NCI-H2107 treated with DMSO at 0.1 percent for 48 hours (cell line): ENCODE measurements around the gene ZNF366.

Experiments
- DNase-seq: peaks from one replicate; lab custom pipeline; 2025; ENCODE audit not compliant: unreplicated experiment; lab: John Stamatoyannopoulos, UW

ZNF366 gene

DNA sequence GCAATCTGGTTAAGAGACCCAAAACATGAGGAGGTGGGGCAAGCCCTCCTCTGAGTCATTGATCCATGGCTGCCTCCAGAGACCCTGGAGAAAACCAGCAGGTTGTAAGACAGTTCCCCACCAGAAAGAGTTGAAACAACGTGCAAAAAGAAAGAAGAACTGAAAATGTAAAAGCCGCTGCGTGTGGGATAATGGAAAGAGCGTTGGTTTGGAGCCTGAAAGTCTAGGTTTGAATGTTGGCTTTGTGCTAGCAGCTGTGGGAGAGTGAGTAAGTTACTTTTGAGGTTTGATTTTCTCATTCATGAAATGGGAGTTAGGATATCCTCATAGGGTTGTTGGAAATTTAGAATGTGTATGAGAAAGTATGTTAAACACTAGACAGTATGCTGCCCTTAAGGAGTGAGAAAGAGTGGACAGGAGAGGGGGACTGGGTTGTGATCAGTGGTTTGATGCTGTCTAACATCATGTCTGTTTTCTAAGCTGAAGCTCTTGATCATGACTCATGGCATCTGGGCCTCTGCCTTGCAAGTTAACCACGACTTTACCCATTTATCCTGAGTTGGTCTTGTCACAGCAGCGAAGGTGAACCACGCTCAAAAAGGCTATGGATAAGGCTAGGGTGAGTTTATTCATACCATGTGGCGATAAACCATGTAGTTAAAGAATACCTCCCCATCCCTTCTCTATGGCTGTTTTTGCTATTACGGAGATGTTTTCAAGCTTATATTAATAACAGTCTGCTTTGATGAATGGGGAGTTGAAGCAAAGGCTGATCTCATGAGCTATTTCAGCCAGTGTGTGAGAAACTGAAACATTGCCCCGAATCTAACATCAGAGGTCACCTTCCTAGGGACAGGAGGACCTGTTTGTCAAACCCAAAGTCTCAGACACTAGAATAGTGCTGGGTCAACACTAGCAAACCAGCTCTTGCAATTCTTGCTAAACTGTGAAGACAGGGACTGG lies 41.3 kb downstream of the ZNF366 start:
- no peak for DNase-seq

DNA sequence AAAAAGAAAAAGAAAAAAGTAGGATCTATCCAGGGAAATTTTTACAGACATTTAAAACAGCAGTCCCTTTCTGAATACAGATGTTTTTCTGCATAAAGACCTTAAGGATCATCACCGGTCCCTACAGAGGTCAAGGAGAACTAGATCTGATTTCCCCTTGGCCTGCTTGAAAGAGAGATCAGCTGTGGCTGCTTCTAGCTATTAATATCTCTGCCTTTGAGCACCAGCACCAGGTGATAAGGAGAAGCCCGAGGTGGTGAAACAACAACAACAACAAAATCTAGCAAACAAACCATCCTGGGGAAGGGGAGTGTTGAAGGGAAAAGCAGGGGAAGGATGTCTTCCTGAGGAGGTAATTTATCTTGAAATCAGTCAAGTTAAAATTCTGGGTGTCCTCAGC lies 42.1 kb downstream of the ZNF366 start:
- no peak for DNase-seq

DNA sequence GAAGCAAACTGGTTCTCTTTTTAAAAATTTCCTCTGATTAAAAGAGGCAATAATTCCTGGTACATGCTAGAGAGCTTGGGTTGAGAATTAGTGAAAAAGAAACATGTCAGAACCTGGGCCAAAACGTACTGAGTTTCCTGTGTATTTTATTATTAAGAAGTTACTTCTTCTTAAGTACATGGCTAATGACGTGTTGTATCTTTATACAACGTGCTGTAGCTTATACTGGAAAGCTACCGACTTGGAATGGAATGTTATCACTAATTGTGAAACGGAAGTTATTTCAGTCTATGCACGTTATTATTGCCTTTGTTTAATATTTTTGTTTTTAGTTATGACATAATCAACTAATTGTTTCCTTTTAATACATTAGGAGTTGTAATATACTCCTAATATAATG lies 43.1 kb downstream of the ZNF366 start:
- DNase-seq = no peak

DNA sequence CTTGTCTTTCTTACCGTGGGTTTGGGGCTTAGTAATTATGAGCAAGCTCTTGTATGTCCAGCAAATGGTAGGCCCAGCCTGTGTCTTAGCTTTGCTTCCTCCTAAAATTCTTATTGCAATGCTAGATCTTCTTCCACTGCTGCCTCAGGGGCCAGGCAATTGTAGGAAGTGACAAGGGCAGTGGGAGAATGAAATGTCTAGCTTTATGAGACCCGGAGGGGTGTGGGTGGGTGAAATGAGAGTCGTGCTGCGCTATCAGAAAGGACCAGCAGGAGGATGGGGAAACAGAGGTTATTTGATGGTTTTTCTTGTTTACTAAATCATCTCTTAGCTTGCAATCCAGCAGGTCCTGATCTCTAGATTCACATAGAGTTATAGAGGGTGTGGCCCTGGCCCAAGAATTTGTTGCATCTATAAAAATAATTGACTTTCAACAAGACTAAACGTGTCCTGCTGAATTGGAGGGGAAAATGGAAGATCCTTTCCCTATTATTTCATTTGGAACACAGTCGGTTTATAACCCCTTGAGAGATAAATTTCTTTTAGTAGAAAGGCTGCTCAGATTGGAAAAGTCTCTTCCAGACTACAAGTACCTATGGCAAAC lies 43.7 kb downstream of the ZNF366 start:
- no peak for DNase-seq

DNA sequence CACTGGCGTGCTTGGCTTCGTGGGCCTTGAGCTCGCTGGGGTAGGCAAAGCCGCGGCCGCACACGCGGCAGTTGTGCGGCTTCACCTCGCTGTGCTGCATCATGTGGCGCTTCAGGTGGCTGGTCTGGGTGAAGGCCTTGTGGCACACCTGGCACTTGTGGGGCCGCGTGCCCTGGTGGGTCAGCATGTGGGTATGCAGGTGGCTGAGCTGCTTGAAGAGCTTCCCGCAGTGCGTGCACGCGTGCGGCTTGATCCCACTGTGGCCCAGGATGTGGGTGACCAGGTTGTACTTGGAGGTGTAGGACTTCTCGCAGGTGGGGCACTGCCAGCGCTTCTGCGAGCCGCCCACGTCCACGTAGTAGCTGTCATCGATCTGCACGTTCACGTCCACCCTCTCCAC lies 46.8 kb downstream of the ZNF366 start:
- no peak for DNase-seq

DNA sequence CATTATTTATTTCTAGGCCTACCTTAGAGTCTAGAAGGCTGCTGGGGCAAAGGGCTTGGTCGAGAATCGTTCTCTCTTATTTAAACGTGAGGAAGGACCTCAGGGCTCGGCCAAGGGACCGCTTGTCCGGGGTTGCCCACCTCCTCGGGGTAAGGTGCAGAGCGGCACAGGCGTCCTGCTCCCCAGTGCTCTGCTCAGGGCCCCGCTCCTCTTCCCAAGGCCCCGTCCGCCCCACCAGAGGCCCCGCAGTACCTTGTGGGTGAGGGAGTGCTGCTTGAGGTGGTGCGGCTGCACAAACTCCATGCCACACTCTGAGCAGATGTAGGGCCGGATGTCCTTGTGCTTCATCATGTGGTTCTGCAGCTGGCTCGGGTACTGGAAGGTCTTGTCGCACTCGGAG lies 47.3 kb downstream of the ZNF366 start:
- DNase-seq = no peak

DNA sequence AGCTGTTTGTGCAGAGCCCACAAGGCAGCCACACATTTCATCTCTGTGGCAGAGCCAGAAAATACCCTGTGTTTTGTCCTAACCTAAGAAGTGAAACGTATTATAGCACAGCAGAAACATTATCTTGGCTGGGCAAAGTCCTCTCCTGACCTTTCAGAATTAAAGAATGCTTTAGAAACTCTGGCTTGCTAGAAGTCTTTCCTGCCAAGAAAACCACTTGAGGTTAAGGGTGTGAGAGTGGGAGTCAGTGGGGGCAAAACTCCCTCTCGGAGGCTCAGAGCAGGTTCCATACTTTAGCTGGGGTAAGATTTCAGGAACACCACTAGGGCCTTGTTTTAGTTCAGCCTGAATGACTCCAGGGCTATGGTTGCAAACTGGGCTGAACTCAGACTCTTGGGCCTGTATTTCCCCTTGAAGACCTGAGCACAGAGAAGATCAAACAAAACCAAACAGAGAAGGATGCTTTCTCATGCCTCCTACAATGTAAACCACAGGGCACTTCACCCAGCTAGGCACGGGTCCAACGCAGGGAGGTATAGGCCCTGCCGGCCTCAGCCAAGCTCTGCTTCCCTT lies 48.0 kb downstream of the ZNF366 start:
- no peak for DNase-seq

DNA sequence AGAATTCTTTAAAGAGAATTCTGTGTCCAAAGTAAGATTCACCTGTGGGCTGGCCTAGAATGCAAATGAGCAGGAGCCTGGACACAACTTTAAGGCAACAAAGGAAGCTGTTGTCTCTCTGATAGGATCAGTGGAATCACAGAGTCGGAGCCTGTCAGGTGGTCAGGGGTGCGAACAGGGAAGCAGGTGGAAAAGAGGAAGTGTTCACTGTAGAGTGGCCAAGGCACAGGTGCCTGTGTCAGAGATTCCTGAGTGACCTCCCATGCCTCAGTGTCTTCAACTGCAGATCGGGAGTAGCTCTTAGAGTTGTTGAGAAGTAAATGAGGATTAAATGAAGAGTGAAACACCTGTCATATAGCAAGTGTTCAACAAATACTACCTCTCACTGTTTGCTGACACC lies 48.8 kb downstream of the ZNF366 start:
- no peak for DNase-seq

DNA sequence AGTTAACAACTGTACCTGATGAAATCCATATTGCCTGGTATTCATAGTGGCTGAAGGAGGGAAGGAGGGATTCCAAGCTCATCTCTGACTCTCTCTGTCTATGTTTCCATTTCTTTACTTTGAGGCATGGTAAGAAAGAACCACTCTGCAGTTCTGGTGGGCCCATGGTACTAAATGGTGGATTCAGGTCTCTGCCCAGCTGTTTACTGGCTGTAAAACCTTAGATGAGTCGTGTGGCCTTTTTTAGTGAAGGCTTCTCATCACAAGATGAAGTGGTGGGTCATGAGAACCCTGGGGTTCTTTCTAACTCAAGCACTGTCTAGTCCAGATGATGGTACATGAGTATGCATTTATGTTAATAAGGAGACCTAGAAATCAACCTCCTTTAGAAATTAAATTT lies 49.7 kb downstream of the ZNF366 start:
- DNase-seq = no peak

DNA sequence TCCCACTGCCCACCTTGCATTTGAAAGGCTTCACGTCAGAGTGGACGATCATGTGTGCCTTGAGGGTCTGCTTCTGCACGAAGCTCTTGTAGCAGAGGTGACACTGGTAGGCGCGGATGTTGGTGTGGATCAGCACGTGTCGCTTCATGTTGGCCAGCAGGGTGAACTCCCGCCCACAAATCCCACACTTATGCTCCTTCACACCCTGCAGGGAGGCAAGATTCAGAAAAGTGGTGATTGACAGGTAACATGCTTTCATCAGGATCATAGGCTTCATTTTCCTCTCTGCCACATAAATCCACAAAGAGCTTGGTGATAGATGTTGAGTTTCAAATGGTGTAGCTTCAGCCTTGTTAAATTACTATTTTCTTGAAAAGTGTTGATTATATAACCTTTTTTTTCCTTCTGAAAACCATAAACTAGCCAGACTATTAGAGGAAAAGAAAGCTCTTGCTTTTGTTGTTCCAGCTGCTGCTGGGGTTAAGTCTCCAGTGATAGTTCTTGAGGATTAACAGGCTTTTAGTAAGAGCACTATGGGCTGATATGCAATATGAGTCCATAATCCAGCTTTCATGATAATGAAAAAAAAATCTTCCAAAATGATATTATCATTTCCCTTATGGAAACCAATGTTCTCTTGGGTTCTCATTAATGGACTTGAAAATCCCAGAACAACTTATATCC lies 50.7 kb downstream of the ZNF366 start:
- no peak for DNase-seq

DNA sequence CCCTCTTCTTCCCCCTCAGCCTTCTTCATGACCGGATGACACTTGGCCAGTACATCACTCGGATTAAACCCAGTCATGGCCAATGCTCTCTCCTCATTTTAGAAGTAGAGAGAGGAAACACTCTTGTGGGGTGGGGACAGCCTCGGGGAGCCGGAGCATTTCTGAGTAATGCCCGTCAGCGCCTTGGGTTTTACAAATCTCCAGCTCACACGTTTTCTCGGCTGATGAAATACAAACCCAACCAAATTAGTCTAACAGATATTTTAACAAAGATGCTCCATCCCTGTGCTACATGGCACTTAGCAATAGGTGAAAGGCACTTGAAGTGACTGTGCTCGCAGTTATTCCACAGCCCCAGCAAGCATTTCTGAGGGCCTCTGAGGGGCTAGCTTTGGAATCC lies 51.7 kb downstream of the ZNF366 start:
- no peak for DNase-seq

DNA sequence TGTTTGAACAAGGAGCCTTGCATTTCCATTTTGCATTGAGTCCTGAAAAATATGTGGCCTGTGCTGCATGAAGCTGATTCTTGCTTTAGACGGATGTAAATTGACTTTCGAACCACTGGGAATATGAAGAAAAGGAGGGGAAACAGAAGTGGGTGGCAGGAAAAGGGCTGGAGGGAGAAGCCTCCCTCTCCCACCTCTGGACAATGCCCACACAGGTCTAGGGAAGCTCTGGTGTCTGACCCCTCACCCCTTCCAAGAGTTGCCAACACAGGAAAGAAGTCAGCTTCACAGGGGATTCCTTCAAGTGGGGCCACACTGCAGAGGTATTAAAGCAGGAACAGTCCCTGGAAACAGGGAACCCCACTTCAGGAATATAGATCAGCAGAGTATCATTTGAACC lies 52.2 kb downstream of the ZNF366 start:
- no peak for DNase-seq

DNA sequence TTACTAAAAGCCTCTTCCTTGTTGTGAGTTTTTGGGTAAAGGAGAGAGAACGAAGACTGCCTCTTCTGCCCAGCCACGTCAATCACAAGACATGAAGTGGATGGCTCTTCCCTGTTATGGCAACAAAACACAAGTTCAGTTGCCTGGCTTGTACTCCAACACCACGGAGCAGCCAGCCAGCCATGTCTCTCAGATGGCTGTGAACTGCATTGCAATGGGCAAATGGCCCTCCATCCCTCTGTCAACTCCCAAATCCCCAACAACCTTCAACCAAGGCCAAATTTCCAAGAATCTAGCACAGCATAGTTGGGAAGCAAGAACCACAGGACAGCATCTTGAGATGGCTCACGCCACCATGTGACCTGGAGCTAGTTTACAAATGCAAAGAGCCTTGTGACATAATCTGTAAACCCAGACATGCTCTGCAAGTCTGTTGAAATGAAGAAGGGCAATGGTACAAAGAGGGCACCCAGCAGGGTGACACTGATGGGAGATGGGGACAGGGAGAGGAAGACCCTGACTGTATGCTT lies 53.9 kb downstream of the ZNF366 start:
- no peak for DNase-seq

DNA sequence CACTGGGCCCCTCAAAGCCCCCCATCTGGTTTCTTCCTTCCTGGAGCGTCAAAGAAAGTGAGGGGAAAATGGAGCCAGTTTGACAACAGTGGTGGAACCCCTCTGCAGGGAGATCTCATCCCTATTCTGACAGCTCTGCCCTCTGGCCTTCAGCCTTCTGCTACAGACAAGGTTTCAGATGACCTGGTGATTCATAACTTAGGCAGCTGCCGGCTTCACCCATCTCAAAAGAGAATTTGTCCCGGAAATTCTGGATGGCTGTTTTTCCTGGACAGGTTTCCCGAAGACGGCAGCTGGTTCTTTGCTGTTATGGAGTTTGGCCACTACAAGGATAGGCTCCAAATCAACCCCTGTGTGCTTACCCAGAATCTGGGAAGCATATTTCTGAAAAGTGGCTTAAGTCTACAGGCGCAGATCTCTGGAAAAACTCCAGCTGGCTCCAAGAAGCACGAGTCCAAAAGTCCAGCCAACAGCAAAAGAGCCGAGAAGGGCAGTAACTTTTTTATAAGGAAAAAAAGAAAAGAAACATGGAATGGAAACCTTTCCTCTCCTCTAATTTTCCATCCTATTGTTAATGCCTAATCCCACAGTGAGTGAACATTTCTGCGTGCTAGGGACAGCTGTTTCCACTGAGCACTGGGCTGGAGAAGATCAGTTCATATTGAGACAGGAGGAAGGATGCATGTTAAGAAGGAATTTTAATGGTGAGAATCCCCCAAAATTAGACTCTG lies 54.5 kb downstream of the ZNF366 start:
- DNase-seq = no peak

DNA sequence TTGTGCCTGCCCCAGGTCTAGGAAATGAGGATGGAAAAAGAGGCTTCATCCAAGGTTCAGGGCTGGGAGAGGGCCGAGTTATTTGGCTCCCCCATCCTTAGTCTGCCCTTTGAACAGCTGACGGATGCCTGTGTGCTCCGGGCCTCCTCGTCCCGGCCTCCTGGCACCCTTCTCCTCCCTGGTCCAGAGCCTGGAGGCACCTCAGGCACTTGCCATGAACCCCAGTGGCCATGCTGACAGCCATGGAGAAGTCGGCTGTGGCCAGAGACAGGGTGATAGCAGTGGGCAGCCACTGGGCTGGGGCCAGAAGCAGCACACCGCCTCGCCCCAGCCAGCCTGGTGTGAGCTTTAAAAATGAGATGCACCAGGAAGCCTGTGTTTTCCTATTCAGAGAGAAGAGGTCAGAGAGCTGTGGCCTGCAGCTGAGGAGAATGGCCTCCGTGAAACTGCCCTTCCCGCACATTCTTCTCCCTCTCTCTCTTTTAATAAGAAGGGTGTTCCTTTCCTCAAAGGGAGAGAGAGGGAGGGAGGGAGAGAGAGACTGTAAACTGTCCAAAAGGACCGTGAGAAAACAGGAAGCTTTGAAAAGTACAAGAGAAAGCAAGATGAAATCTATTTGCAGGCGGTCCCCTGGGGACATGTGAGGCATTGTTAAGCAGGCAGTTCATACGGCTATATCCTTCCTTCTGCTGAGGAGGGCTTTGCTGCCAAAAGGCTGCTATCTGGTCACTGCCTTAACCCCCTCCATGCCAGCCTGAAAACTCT lies 55.3 kb downstream of the ZNF366 start:
- DNase-seq = no peak

DNA sequence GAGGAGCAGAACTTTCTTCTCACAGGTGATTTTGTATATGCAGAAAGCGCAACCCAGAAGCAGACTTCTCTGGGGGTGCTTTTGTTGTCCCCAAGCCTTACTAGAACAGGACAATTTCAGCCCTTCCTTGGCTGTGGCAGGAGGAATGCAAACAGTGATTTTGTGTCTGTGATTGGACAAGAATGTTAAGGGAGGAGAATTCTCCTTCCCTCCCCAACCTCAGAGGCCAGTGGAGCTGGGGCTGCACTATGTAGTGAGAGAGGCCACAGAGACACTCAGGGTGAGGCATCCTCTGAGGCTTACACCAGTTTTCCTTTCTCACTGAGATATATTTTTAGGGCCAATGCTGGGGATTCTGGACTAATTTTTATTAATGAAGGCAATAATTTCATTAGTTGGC lies 58.8 kb downstream of the ZNF366 start:
- no peak for DNase-seq

DNA sequence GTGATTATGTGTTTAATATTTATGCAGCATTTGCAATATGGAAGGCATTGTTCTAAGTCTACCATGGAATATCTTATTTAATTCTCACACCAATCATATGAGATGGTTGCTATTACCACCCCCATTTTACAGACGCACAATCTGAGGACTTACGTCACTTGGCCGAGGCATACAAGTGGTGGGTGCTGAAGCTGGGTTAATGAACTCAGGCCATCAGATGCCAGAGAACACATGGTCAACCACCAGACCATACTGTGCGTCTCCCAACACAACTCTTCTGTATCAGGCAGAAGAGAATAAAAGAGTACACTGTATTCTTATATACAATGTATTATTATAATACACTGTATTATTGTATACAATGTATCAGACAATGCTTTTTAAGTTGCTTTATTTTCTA lies 59.5 kb downstream of the ZNF366 start:
- no peak for DNase-seq

DNA sequence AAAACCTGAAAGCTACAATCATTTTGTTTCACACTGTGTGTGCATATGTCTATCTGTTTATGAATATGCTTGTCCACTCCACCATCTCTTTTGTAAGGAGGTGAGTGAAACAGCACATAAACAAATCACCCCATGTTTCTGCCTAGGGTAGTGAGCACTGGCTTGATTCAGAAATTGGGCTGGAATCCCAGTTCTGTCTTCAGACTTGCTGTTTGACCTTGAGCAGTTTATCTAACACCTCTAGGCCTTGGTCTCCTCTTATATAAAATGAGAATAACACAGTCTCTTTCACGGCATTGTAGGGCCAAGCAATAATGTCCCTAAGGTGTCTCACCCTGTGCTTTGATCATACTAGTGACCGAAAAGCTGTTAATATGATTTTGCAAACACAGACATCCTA lies 61.2 kb downstream of the ZNF366 start:
- no peak for DNase-seq

DNA sequence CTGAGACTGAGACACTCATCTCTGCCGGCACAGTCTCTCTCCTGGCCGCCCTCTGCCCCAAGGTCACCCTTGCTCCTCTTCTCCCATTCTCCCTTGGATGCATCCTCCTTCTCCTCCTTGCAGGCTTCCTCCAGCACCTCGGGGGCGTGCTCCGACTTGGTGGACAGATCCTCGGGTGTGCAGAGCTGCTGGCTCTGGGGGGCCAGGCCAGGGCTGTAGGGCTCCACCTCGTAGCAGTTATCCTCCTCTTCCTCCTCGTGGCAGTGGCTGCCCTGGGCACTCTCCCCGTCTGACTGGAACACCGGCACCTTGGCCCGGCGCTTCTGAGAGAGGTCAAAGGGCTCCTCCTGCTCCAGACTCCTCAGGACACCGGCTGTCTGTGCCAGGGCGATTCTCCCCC lies 63.3 kb downstream of the ZNF366 start:
- no peak for DNase-seq
